H1 (cell line): ENCODE data around the gene TEAD2. TPM values are rescaled to one million over a fixed set of nuclear protein-coding genes. Genes with fewer than 3 reads are reported as not detected.

Experiments
- CTCF ChIA-PET: fragments of 300-600 bp; sonication (Branson Sonifier 250); formaldehyde crosslinking; loops from one replicate; lab custom pipeline; 2021; ENCODE audit not compliant: partially characterized antibody; lab: Charles Lee
- POLR2A ChIA-PET: fragments of 300-600 bp; sonication (Branson Sonifier 250); formaldehyde crosslinking; loops from one replicate; lab custom pipeline; 2021; ENCODE audit warnings: inconsistent platforms; ENCODE audit not compliant: partially characterized antibody; lab: Charles Lee
- DNase-seq, 2 experiments: peaks; one replicate each; pipeline versions ENCODE4 v3.0.0 to v3.0.0-alpha.2; 2010 to 2022; ENCODE audit warnings: low spot score in 2 of 2, low read depth in 1 of 2, mixed read lengths in 1 of 2
- FAIRE-seq: peaks from 2 replicates; lab custom pipeline; 2011; peaks lifted over from hg19 to GRCh38; lab: Jason Lieb, UNC
- H2AFZ ChIP-seq: 2 replicates; pipeline ENCODE4 v1.8.1; 2012; ENCODE audit warnings: low read length, inconsistent platforms
- H2AK5ac ChIP-seq: 2 replicates; pipeline ENCODE4 v1.6.1; 2013; ENCODE audit warnings: low read depth, low read length
- H2BK120ac ChIP-seq: replicated peaks from 2 replicates; pipeline ENCODE3; 2013; ENCODE audit warnings: low read depth, low read length, inconsistent platforms
- H2BK12ac ChIP-seq: 2 replicates; pipeline ENCODE4 v1.6.1; 2013; ENCODE audit warnings: low read depth, low read length
- H2BK15ac ChIP-seq: 2 replicates; pipeline ENCODE4 v1.6.1; 2013; ENCODE audit warnings: low read length
- H2BK20ac ChIP-seq: 2 replicates; pipeline ENCODE4 v1.6.1; 2013; ENCODE audit warnings: low read length
- H2BK5ac ChIP-seq: 2 replicates; pipeline ENCODE4 v1.6.1; 2013; ENCODE audit warnings: low read depth, low read length
- H3K14ac ChIP-seq: 2 replicates; pipeline ENCODE4 v1.6.1; 2013; ENCODE audit warnings: inconsistent platforms; ENCODE audit not compliant: insufficient read length
- H3K18ac ChIP-seq: 2 replicates; pipeline ENCODE4 v1.6.1; 2013; ENCODE audit warnings: low read length; ENCODE audit errors: extremely low read depth
- H3K23ac ChIP-seq: 2 replicates; pipeline ENCODE4 v1.6.1; 2013; ENCODE audit warnings: inconsistent platforms; ENCODE audit not compliant: insufficient read length
- H3K23me2 ChIP-seq: 2 replicates; pipeline ENCODE4 v1.6.1; 2013; ENCODE audit warnings: low read depth, low read length
- H3K27ac ChIP-seq: 2 replicates; pipeline ENCODE4 v1.6.1; 2011; ENCODE audit warnings: low read depth, low read length, inconsistent platforms
- H3K27me3 ChIP-seq, 4 experiments: replicated peaks in 1 of 4; 1 replicate in 1 of 4; 2 replicates in 3 of 4; pipeline versions ENCODE4 v1.6.1 to v1.8.1; 2011 to 2013; ENCODE audit warnings: low read length in 3 of 4, mild to moderate bottlenecking in 3 of 4, inconsistent platforms in 2 of 4, mixed read lengths in 2 of 4, moderate library complexity in 1 of 4; ENCODE audit not compliant: control insufficient read depth in 3 of 4, insufficient read depth in 3 of 4; ENCODE audit errors: extremely low read depth in 1 of 4
- H3K36me3 ChIP-seq, 4 experiments: 2 replicates each; pipeline versions ENCODE4 v1.6.1 to v1.8.1; 2011 to 2013; ENCODE audit warnings: mild to moderate bottlenecking in 4 of 4, low read length in 3 of 4, moderate library complexity in 2 of 4, control low read depth in 1 of 4, inconsistent platforms in 1 of 4; ENCODE audit not compliant: insufficient read depth in 4 of 4, control insufficient read depth in 2 of 4
- H3K4ac ChIP-seq: replicated peaks from 2 replicates; pipeline ENCODE3; 2013; ENCODE audit warnings: low read length, low read depth, mixed read lengths, inconsistent platforms; ENCODE audit not compliant: insufficient read length
- H3K4me1 ChIP-seq, 4 experiments: replicated peaks in 1 of 4; 1 replicate in 1 of 4; 2 replicates in 3 of 4; pipeline versions ENCODE4 v1.6.1 to v1.8.1; 2011 to 2013; ENCODE audit warnings: low read length in 3 of 4, inconsistent platforms in 2 of 4, mixed read lengths in 1 of 4; ENCODE audit not compliant: insufficient read depth in 4 of 4, control insufficient read depth in 3 of 4
- H3K4me2 ChIP-seq, 2 experiments: 2 replicates each; pipeline versions ENCODE4 v1.6.1 to v1.8.1; 2011 to 2013; ENCODE audit warnings: low read depth in 2 of 2, low read length in 2 of 2, control low read depth in 1 of 2, inconsistent platforms in 1 of 2, mild to moderate bottlenecking in 1 of 2; ENCODE audit not compliant: insufficient read depth in 1 of 2
- H3K4me3 ChIP-seq, 4 experiments: fragments of 200-600, 300-600 bp in 1 of 4; sonication (generic), shearing (Covaris generic), sonication (Bioruptor Twin) in 1 of 4; 2 replicates each; pipeline versions ENCODE4 v1.5.1 to v1.8.1; 2011 to 2016; ENCODE audit warnings: low read length in 4 of 4, low read depth in 3 of 4, control low read depth in 2 of 4, inconsistent platforms in 2 of 4, mild to moderate bottlenecking in 2 of 4, mixed read lengths in 1 of 4, moderate library complexity in 1 of 4; ENCODE audit not compliant: insufficient read depth in 2 of 4; ENCODE audit errors: extremely low read depth in 1 of 4
- H3K56ac ChIP-seq: replicated peaks from 2 replicates; pipeline ENCODE3; 2013; ENCODE audit warnings: low read depth, mild to moderate bottlenecking, mixed read lengths, low read length, inconsistent platforms; ENCODE audit not compliant: insufficient read length
- H3K79me1 ChIP-seq: 2 replicates; pipeline ENCODE4 v1.6.1; 2013; ENCODE audit warnings: low read depth, low read length, control low read depth
- H3K79me2 ChIP-seq, 2 experiments: 2 replicates each; pipeline versions ENCODE4 v1.6.1 to v1.8.1; 2012 to 2013; ENCODE audit warnings: low read length in 2 of 2, mild to moderate bottlenecking in 2 of 2, inconsistent platforms in 1 of 2; ENCODE audit not compliant: insufficient read depth in 2 of 2, control insufficient read depth in 1 of 2
- H3K9ac ChIP-seq, 4 experiments: replicated peaks in 1 of 4; 1 replicate in 1 of 4; 2 replicates in 3 of 4; pipeline versions ENCODE4 v1.6.1 to v1.8.1; 2011 to 2013; ENCODE audit warnings: low read depth in 3 of 4, low read length in 3 of 4, control low read depth in 2 of 4, mild to moderate bottlenecking in 2 of 4, moderate library complexity in 2 of 4, inconsistent platforms in 1 of 4; ENCODE audit errors: extremely low read depth in 1 of 4
- H3K9me3 ChIP-seq, 2 experiments: 2 replicates each; pipeline versions ENCODE4 v1.6.1 to v1.8.1; 2012 to 2013; ENCODE audit warnings: mild to moderate bottlenecking in 2 of 2, moderate library complexity in 2 of 2, control low read depth in 1 of 2, inconsistent platforms in 1 of 2, low read depth in 1 of 2, low read length in 1 of 2, mixed read lengths in 1 of 2; ENCODE audit not compliant: insufficient read depth in 2 of 2
- H4K20me1 ChIP-seq, 2 experiments: replicated peaks in 1 of 2; 2 replicates each; pipeline versions ENCODE3 to v1.8.1; 2011 to 2013; ENCODE audit warnings: inconsistent platforms in 2 of 2, low read length in 2 of 2, mild to moderate bottlenecking in 1 of 2; ENCODE audit not compliant: insufficient read depth in 2 of 2, control insufficient read depth in 1 of 2
- H4K5ac ChIP-seq: 2 replicates; pipeline ENCODE4 v1.6.1; 2013; ENCODE audit warnings: low read length, low read depth, mixed read lengths, inconsistent platforms; ENCODE audit not compliant: insufficient read length
- H4K8ac ChIP-seq: 2 replicates; pipeline ENCODE4 v1.8.0; 2013; ENCODE audit warnings: mild to moderate bottlenecking, moderate library complexity, low read length, inconsistent platforms; ENCODE audit not compliant: insufficient read depth; ENCODE audit errors: extremely low read depth
- H4K91ac ChIP-seq: replicated peaks from 2 replicates; pipeline ENCODE3; 2013; ENCODE audit warnings: low read length, mixed read lengths, inconsistent platforms; ENCODE audit not compliant: insufficient read length
- BRCA1 ChIP-seq: IDR thresholded peaks from 2 replicates; pipeline ENCODE4 v1.6.1; 2012; ENCODE audit warnings: low read depth, low read length, improper control_type of control experiment
- CTBP2 ChIP-seq: IDR thresholded peaks from 2 replicates; pipeline ENCODE4 v1.7.0; 2011; ENCODE audit warnings: borderline replicate concordance, mild to moderate bottlenecking, moderate library complexity, mixed read lengths, low read length; ENCODE audit not compliant: insufficient read depth, insufficient read length
- KDM4A ChIP-seq: IDR thresholded peaks from one replicate; pipeline ENCODE4 v1.7.1; 2012; ENCODE audit warnings: low read depth, mild to moderate bottlenecking, moderate library complexity, low read length, inconsistent platforms; ENCODE audit not compliant: severe bottlenecking
- RBBP5 ChIP-seq: IDR thresholded peaks from 2 replicates; pipeline ENCODE4 v1.7.1; 2012; ENCODE audit warnings: low read depth, mild to moderate bottlenecking, inconsistent platforms, low read length, moderate library complexity, borderline replicate concordance
- RXRA ChIP-seq: IDR thresholded peaks from 2 replicates; pipeline ENCODE4 v1.6.1; 2011; ENCODE audit warnings: low read depth, mild to moderate bottlenecking, low read length, moderate library complexity; ENCODE audit not compliant: insufficient read depth
- SP4 ChIP-seq: IDR thresholded peaks from 2 replicates; pipeline ENCODE4 v1.6.1; 2012; ENCODE audit warnings: low read length, inconsistent platforms
- TAF1 ChIP-seq: IDR thresholded peaks from 2 replicates; pipeline ENCODE4 v1.6.1; 2011; ENCODE audit warnings: mild to moderate bottlenecking, low read depth, low read length
- TEAD4 ChIP-seq: IDR thresholded peaks from 2 replicates; pipeline ENCODE4 v1.6.1; 2012; ENCODE audit warnings: low read depth, low read length, inconsistent platforms, mixed read lengths
- WGBS, 2 experiments: shearing (Covaris generic) in 1 of 2; methylation state at CpG; one replicate each; pipeline versions ENCODE4 v1.1.6 to v1.1.7; 2013 to 2015; ENCODE audit warnings: low lambda C conversion rate in 2 of 2, mixed read lengths in 2 of 2, inconsistent platforms in 1 of 2, low coverage in 1 of 2, missing lambda C conversion rate in 1 of 2; ENCODE audit not compliant: insufficient replicate concordance in 2 of 2, insufficient coverage in 1 of 2, insufficient read length in 1 of 2; ENCODE audit errors: extremely low coverage in 1 of 2, missing lambda C conversion rate in 1 of 2; 5-methylcytosine and 5-hydroxymethylcytosine counted together
- polyA plus RNA-seq, 7 experiments: library from polyadenylated mRNA; depleted of rRNA in 3 of 7; stranded (reverse) in 5 of 7; unstranded in 2 of 7; fragments of >200 nt in 5 of 7; fragments of 200-250 nt in 2 of 7; gene quantifications; 1 replicate in 5 of 7; 2 replicates in 1 of 7; 4 replicates in 1 of 7; pipeline versions ENCODE4 v1.2.1 to v1.2.3, GENCODE V29; 2011 to 2013; ENCODE audit warnings: missing spikeins in 2 of 7, mixed read lengths in 2 of 7
- total RNA-seq: library from RNA; stranded (reverse); fragmentation: NEBNext Ultra II Directional; extraction: Animal tissue kit (Norgen Biotek cat#: 25700); gene quantifications from 2 replicates; pipeline ENCODE4 v1.2.1, GENCODE V29; 2021

Gene TEAD2
- total and polyA plus RNA-seq, 2 of the 8 experiments (the other 6 are each of a cell fraction or from before 2014, with no cell fraction given) = 87.6 to 146 TPM

- H2BK15ac ChIP-seq = no peak overlapping the region
- no peak overlapping the region for H3K27ac ChIP-seq
- no peak overlapping the region for H2BK20ac ChIP-seq
- H3K9me3 ChIP-seq = no peaks in the 10 kb centered on the region
- H3K4ac ChIP-seq = no peak overlapping the region
- FAIRE-seq = no peak
- no peak overlapping the region for H3K56ac ChIP-seq
- no peak overlapping the region for H3K4me3 ChIP-seq
- 91% methylated on average over 2 of the region's 2 CpGs; no CpG with 5 or more reads in 1 of the 2 experiments for WGBS, 2 experiments
- H3K23ac ChIP-seq = no peak overlapping the region
- ChIA-PET POLR2A (interaction anchor here (1.1 to 8.9 kb wide), 4 partner anchors 10 to 139 kb away, joined by 3 to 112 read pairs (median 23); partner anchors contain the start of genes DKKL1 and TEAD2), CTCF (interaction anchor here (1.0 to 2.3 kb wide), 5 partner anchors 12 to 244 kb away, joined by 3 to 13 read pairs (median 4); partner anchors contain the start of gene TEAD2)
- H4K5ac ChIP-seq = no peak overlapping the region
- no peak overlapping the region for H2BK120ac ChIP-seq
- no peak overlapping the region for H4K8ac ChIP-seq
- no peaks in the 10 kb centered on the region for H3K23me2 ChIP-seq
- peaks cover 35 to 95% (median 75%) of the 10 kb centered on the region in 4 experiments for H3K36me3 ChIP-seq
- TF ChIP-seq TAF1 (no peak), KDM4A (no peak), BRCA1 (no peak), RBBP5 (no peak), RXRA (no peak), SP4 (no peak), CTBP2 (no peak), TEAD4 (no peak)
- no peak overlapping the region for H4K91ac ChIP-seq
- no peak overlapping the region for H2AK5ac ChIP-seq
- H3K79me2 ChIP-seq = no peaks in the 10 kb centered on the region
- H3K9ac ChIP-seq = no peak overlapping the region
- no peaks in the 10 kb centered on the region; the same call in 1 of the 2 replicates for H3K79me1 ChIP-seq
- H3K4me2 ChIP-seq = no peak overlapping the region
- no peak overlapping the region for H3K14ac ChIP-seq
- no peak for DNase-seq
- peaks cover 3 to 11% of the 10 kb centered on the region in 2 experiments for H4K20me1 ChIP-seq
- H3K27me3 ChIP-seq = no peaks in the 10 kb centered on the region
- H3K4me1 ChIP-seq = no peaks in the 10 kb centered on the region
- no peak overlapping the region for H2AFZ ChIP-seq
- H2BK5ac ChIP-seq = no peak overlapping the region
- H3K18ac ChIP-seq = no peak overlapping the region
- no peak overlapping the region for H2BK12ac ChIP-seq
Observed at GRCh38 chr19:49349567-49349966, 12.6 kb downstream of the TEAD2 start.
